Kasumi-1 (cell line): ENCODE results near the gene ATP6V0E1.

Experiments used
- DNase-seq, 2 experiments: peaks; one replicate each; lab custom pipeline; 2025; lab: John Stamatoyannopoulos, UW

The ATP6V0E1 gene

GRCh38 chr5:173078878-173079277 lies 95.3 kb downstream of the ATP6V0E1 start:
- DNase-seq = no peak
